Measurements from ENCODE around the gene EYS.
"Not testable (repeated sequence)": the region's sequence is repeated elsewhere in the genome, so short reads cannot be mapped to it uniquely, and the experiment has no call there.

EYS gene

GRCh38 chr6:64041373-64041772 lies 1665.7 kb downstream of the EYS start:
- DNase-seq (ENCODE audit: low spot score) = no peak

- DNase-seq (ENCODE audit: low spot score) = no peak
Observed at GRCh38 chr6:64040113-64040512, 1666.9 kb downstream of the EYS start.

- DNase-seq (ENCODE audit: low spot score) = no peak
Observed at GRCh38 chr6:64037427-64037826, 1669.6 kb downstream of the EYS start.

- DNase-seq (ENCODE audit: low spot score) = no peak
Observed at GRCh38 chr6:64034910-64035655, 1671.9 kb downstream of the EYS start.

- no peak for DNase-seq (ENCODE audit: low spot score)
Observed at GRCh38 chr6:64034291-64034690, 1672.7 kb downstream of the EYS start.

GRCh38 chr6:64030950-64031618 lies 1675.9 kb downstream of the EYS start:
- not testable (repeated sequence) for DNase-seq (ENCODE audit: low spot score)

GRCh38 chr6:64023693-64024092 lies 1683.3 kb downstream of the EYS start:
- DNase-seq (ENCODE audit: low spot score) = no peak

- DNase-seq (ENCODE audit: low spot score) = no peak
Observed at GRCh38 chr6:64014595-64014994, 1692.4 kb downstream of the EYS start.

- peak; percentile 69 for DNase-seq (ENCODE audit: low spot score)
Observed at GRCh38 chr6:64013011-64013410, 1694.0 kb downstream of the EYS start.

- peak; percentile 76 for DNase-seq (ENCODE audit: low spot score)
Observed at GRCh38 chr6:64012351-64013001, 1694.5 kb downstream of the EYS start.

- DNase-seq (ENCODE audit: low spot score) = no peak
Observed at GRCh38 chr6:64010666-64011065, 1696.4 kb downstream of the EYS start.

GRCh38 chr6:64010010-64010409 lies 1697.0 kb downstream of the EYS start:
- no peak for DNase-seq (ENCODE audit: low spot score)

- no peak for DNase-seq (ENCODE audit: low spot score)
Observed at GRCh38 chr6:64006246-64006645, 1700.8 kb downstream of the EYS start.

- no peak for DNase-seq (ENCODE audit: low spot score)
Observed at GRCh38 chr6:64000818-64001491, 1706.1 kb downstream of the EYS start.

GRCh38 chr6:63999613-64000012 lies 1707.4 kb downstream of the EYS start:
- DNase-seq (ENCODE audit: low spot score) = no peak

GRCh38 chr6:63998991-63999390 lies 1708.0 kb downstream of the EYS start:
- DNase-seq (ENCODE audit: low spot score) = no peak

- peak; percentile 8 for DNase-seq (ENCODE audit: low spot score)
Observed at GRCh38 chr6:63997734-63998133, 1709.3 kb downstream of the EYS start.

GRCh38 chr6:63997221-63997620 lies 1709.8 kb downstream of the EYS start:
- no peak for DNase-seq (ENCODE audit: low spot score)

GRCh38 chr6:63985223-63985622 lies 1721.8 kb downstream of the EYS start:
- DNase-seq (ENCODE audit: low spot score) = no peak

- DNase-seq (ENCODE audit: low spot score) = no peak
Observed at GRCh38 chr6:63975699-63976098, 1731.3 kb downstream of the EYS start.

- no peak for DNase-seq (ENCODE audit: low spot score)
Observed at GRCh38 chr6:63968650-63969049, 1738.4 kb downstream of the EYS start.

GRCh38 chr6:63964366-63964765 lies 1742.7 kb downstream of the EYS start:
- DNase-seq (ENCODE audit: low spot score) = no peak

All from COLO829 (cell line).